ENCODE measurements around the gene CHAD. TPM values are rescaled to one million over a fixed set of nuclear protein-coding genes. Genes with fewer than 3 reads are reported as not detected.

Gene CHAD
- total and polyA plus RNA-seq, 2 of the 13 experiments (the other 11 are each of a cell fraction or from before 2014, with no cell fraction given) = 1.4 TPM; not detected in 1

- TF ChIP-seq ZBTB43 (CRISPR knock-in tag; conservative IDR thresholded peaks at IDR 0.05) = 0 out of 2 replicates have a peak, but pooled peaks have one; percentile 50
- no peak for TF ChIP-seq TCF12 (IDR thresholded peaks at IDR 0.05)
- peak; percentile 60; the same call in 1 of the 2 replicates for TF ChIP-seq TCF12 (CRISPR knock-in tag; IDR thresholded peaks at IDR 0.05)
- 0 out of 2 replicates have a peak, but pooled peaks have one; percentile 47 for TF ChIP-seq MXD4 (CRISPR knock-in tag; IDR thresholded peaks at IDR 0.05)
- peak; percentile 82; the same call in 1 of the 2 replicates for TF ChIP-seq ZNF580 (CRISPR knock-in tag; IDR thresholded peaks at IDR 0.05; ENCODE audit: borderline replicate concordance, low read depth)
- peak; percentile 61 for TF ChIP-seq KAT8 (CRISPR knock-in tag; IDR thresholded peaks at IDR 0.05)
- no peak for TF ChIP-seq ZNF747 (CRISPR knock-in tag; IDR thresholded peaks at IDR 0.05; ENCODE audit: borderline replicate concordance)
- TF ChIP-seq PRDM4 (CRISPR knock-in tag; IDR thresholded peaks at IDR 0.05; ENCODE audit: borderline replicate concordance) = no peak
- TF ChIP-seq ZNF44 (CRISPR knock-in tag; IDR thresholded peaks at IDR 0.05) = no peak
- no peak for TF ChIP-seq DZIP1 (CRISPR knock-in tag; IDR thresholded peaks at IDR 0.05)
- 0 out of 2 replicates have a peak, but pooled peaks have one; percentile 33 for TF ChIP-seq MEIS2 (CRISPR knock-in tag; IDR thresholded peaks at IDR 0.05)
- no peak for TF ChIP-seq XBP1 (CRISPR knock-in tag; IDR thresholded peaks at IDR 0.05)
- peak; percentile 49; the same call in 1 of the 2 replicates for TF ChIP-seq SRF (IDR thresholded peaks at IDR 0.05; ENCODE audit: low read depth, low read length)
- no peak for TF ChIP-seq ZNF512 (CRISPR knock-in tag; IDR thresholded peaks at IDR 0.05)
- TF ChIP-seq ZNF101 (CRISPR knock-in tag; IDR thresholded peaks at IDR 0.05; ENCODE audit: borderline replicate concordance, low read depth) = no peak
- TF ChIP-seq MTF1 (CRISPR knock-in tag; IDR thresholded peaks at IDR 0.05) = no peak
- TF ChIP-seq PAF1 (CRISPR knock-in tag; IDR thresholded peaks at IDR 0.05) = no peak
- TF ChIP-seq THAP8 (CRISPR knock-in tag; IDR thresholded peaks at IDR 0.05; ENCODE audit: borderline replicate concordance) = no peak
- TF ChIP-seq ZKSCAN1 (IDR thresholded peaks at IDR 0.05; ENCODE audit: low read length) = no peak
- TF ChIP-seq ZBTB7A (CRISPR knock-in tag; IDR thresholded peaks at IDR 0.05) = no peak
Observed at GRCh38 chr17:50482516-50482915, 13.8 kb upstream of the CHAD start (continued).
